Stimulated activated naive CD8-positive, alpha-beta T cell treated with anti-CD3 and anti-CD28 coated beads, Interleukin-15, Interleukin-2, amounts not matched to agents 100 U/mL and 50 U/mL, for 24 hours (primary cell): Measurements from ENCODE around the gene CARD10.

Experiments used
- ATAC-seq: fragments of 150-1000 bp; cut with Tn5 transposase; one replicate; pipeline ENCODE4 v1.10.0; 2021
- DNase-seq: peaks from one replicate; pipeline ENCODE4 v3.0.0; 2021

The CARD10 gene

GRCh38 chr22:37467391-37467955 lies 51.7 kb downstream of the CARD10 start:
- ATAC-seq (no peak), DNase-seq (no peak)

GRCh38 chr22:37464181-37464580 lies 55.0 kb downstream of the CARD10 start:
- no peak for ATAC-seq
- DNase-seq = no peak

- ATAC-seq = no peak
Measured at GRCh38 chr22:37462983-37463382, 56.2 kb downstream of the CARD10 start.

GRCh38 chr22:37462436-37462835 lies 56.8 kb downstream of the CARD10 start:
- ATAC-seq (no peak), DNase-seq (no peak)

More at GRCh38 chr22:37462983-37463382, 56.2 kb downstream of the CARD10 start:
- DNase-seq = no peak

- ATAC-seq = no peak
- no peak for DNase-seq
Measured at GRCh38 chr22:37461961-37462360, 57.3 kb downstream of the CARD10 start.

- ATAC-seq = no peak
- DNase-seq = no peak
Measured at GRCh38 chr22:37460684-37461083, 58.5 kb downstream of the CARD10 start.

GRCh38 chr22:37459206-37459605 lies 60.0 kb downstream of the CARD10 start:
- DNase-seq (no peak), ATAC-seq (no peak)

- ATAC-seq (peak; percentile 94), DNase-seq (peak; percentile 89)
Measured at GRCh38 chr22:37457093-37457893, 61.9 kb downstream of the CARD10 start.

- ATAC-seq (no peak), DNase-seq (no peak)
Measured at GRCh38 chr22:37456346-37456745, 62.9 kb downstream of the CARD10 start.

- no peak for ATAC-seq
- DNase-seq = no peak
Measured at GRCh38 chr22:37455896-37456295, 63.3 kb downstream of the CARD10 start.

GRCh38 chr22:37454857-37455686 lies 64.1 kb downstream of the CARD10 start:
- no peak for ATAC-seq
- DNase-seq = no peak

GRCh38 chr22:37453696-37454095 lies 65.5 kb downstream of the CARD10 start:
- DNase-seq (no peak), ATAC-seq (no peak)

GRCh38 chr22:37451218-37451617 lies 68.0 kb downstream of the CARD10 start:
- no peak for DNase-seq
- ATAC-seq = no peak

- DNase-seq = no peak
- ATAC-seq = no peak
Measured at GRCh38 chr22:37449331-37450001, 69.7 kb downstream of the CARD10 start.

- ATAC-seq (no peak), DNase-seq (no peak)
Measured at GRCh38 chr22:37448516-37449127, 70.6 kb downstream of the CARD10 start.

GRCh38 chr22:37445501-37445900 lies 73.7 kb downstream of the CARD10 start:
- no peak for ATAC-seq
- DNase-seq = no peak

- DNase-seq (no peak), ATAC-seq (peak; percentile 14)
Measured at GRCh38 chr22:37443977-37444376, 75.2 kb downstream of the CARD10 start.

- ATAC-seq = no peak
- no peak for DNase-seq
Measured at GRCh38 chr22:37443086-37443485, 76.1 kb downstream of the CARD10 start.

- peak; percentile 28 for ATAC-seq
- DNase-seq = no peak
Measured at GRCh38 chr22:37442537-37442936, 76.7 kb downstream of the CARD10 start.

GRCh38 chr22:37442135-37442534 lies 77.1 kb downstream of the CARD10 start:
- ATAC-seq = no peak
- DNase-seq = no peak

- ATAC-seq = no peak
- no peak for DNase-seq
Measured at GRCh38 chr22:37440875-37441274, 78.3 kb downstream of the CARD10 start.
